Embryonic facial prominence (tissue), 1 donor: Measurements from ENCODE around the gene ZNF827.

Source experiments
- DNase-seq: peaks from one replicate; pipeline ENCODE4 v3.0.0-alpha.2; 2016; ENCODE audit errors: extremely low spot score

The ZNF827 gene

GRCh38 chr4:145760176-145760575 is 178.4 kb downstream of the ZNF827 start:
- DNase-seq: no peak

- no peak for DNase-seq
Observed at GRCh38 chr4:145757188-145757587, 181.4 kb downstream of the ZNF827 start.

DNA sequence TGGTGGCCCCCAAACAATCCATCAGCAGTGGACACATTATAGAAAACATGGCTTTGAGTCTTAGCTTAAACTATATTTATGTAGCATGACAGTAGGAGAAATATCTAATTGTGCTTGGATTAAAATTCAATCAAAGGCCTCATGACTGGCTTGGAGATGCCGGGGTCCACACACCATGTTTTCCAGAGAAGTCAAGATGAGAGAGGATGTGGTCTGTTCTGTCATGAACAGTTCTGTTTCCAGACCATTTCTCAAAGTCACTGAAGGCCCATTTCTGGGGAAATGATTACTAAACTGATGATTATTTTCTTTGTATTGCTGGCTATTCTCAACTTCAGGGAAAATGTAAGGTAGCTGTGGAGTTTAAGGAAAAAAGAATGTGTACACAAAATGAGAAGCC is 182.4 kb downstream of the ZNF827 start:
- DNase-seq: no peak

GRCh38 chr4:145755802-145756201 is 182.8 kb downstream of the ZNF827 start:
- DNase-seq: no peak

- no peak for DNase-seq
Observed at GRCh38 chr4:145743641-145744040, 195.0 kb downstream of the ZNF827 start.

GRCh38 chr4:145740806-145741205 is 197.8 kb downstream of the ZNF827 start:
- DNase-seq: no peak

DNA sequence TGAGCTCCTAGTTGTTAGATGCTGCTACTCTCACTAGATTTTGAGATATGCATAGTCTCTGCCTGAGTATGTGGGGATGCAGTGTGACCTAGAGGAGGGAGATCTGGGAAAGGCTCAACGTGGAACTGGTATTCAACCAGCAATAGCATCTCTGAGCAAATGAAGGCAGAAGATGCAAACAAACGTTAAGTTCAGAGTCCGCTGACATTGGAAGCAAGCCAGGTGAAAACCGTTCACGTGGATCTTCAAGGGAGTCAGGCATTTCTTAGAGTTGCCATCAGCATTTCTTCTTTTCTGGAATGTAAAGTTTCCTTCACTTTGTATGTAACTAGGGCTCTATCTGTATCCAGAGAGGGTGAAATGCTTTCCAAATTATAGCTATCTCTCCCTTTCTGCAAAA is 198.8 kb downstream of the ZNF827 start:
- DNase-seq: no peak

- DNase-seq: no peak
Observed at GRCh38 chr4:145736241-145736831, 202.3 kb downstream of the ZNF827 start.

- no peak for DNase-seq
Observed at GRCh38 chr4:145735827-145736226, 202.8 kb downstream of the ZNF827 start.

GRCh38 chr4:145735347-145735675 is 203.3 kb downstream of the ZNF827 start:
- no peak for DNase-seq

DNA sequence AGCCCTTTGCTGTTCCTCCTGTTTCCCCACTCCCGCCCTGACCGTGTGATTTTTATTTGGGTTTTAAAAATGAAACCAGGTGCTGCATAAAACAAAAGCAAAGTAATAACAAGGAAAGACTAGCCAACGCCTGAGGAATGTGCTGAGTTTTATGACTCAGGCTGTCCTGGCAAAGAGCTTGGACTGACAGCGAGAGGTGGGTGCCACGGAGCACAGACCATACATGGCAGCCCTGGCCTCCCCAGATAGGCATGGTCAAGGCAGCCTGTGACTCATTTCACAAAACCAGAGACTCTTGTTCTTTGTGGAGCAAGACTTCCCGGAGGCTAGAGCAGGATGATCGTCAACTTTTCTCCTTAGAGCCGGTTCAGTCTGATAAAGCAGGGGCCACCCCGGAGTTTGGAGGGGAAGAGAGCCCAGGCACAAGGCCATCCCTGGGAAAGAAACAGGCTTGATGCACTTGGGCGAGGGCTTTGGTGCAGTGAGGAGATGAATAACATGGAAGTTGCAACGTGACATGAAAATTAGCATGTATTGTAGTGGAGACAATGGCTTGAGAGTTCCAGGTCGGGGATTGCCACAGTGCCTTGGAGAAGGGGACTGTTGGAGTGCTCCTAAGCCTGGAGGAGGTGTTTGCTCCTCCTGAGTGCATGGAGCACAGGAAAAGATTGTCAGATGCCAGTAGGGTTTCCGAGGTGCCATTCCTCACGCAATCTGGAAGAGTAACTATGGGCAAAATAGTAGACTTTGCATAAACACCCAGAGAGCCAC is 203.9 kb downstream of the ZNF827 start:
- no peak for DNase-seq

- no peak for DNase-seq
Observed at GRCh38 chr4:145734031-145734430, 204.6 kb downstream of the ZNF827 start.

- DNase-seq: peak; percentile 92
Observed at GRCh38 chr4:145732895-145733880, 205.4 kb downstream of the ZNF827 start.

GRCh38 chr4:145732001-145732815 is 206.4 kb downstream of the ZNF827 start:
- DNase-seq: no peak

GRCh38 chr4:145731028-145731427 is 207.6 kb downstream of the ZNF827 start:
- DNase-seq: no peak

GRCh38 chr4:145730026-145730425 is 208.6 kb downstream of the ZNF827 start:
- DNase-seq: no peak

DNA sequence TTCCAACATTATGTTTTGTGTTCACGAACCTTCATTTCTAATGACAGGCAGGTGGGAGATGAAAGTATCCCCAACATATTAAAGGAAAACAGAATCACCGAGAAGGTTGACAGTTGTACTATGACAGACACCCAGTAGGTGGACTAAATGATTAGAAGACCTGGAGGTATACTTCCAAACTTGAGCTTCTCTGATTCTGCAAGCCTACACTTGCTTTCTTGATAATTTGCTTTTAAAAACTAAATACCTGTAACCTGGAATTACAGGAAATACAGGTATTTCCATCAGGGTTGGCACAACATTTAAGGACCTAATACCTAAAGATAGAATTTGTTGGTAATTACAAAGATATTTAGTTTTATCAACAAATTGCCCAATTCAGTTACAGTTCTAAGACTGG is 215.3 kb downstream of the ZNF827 start:
- DNase-seq: no peak

- no peak for DNase-seq
Observed at GRCh38 chr4:145722561-145722960, 216.1 kb downstream of the ZNF827 start.

GRCh38 chr4:145720656-145721055 is 218.0 kb downstream of the ZNF827 start:
- DNase-seq: no peak

- DNase-seq: no peak
Observed at GRCh38 chr4:145719752-145720624, 218.6 kb downstream of the ZNF827 start.
